ENCODE measurements around the gene ZNF688. TPM values are rescaled to one million over a fixed set of nuclear protein-coding genes. Genes with fewer than 3 reads are reported as not detected.
A peak's percentile ranks its signal among the peaks of the same experiment; 100 is the strongest.

ZNF688 gene
- total and polyA plus RNA-seq, 10 donors, result 10.7 to 43.5 (median 24.8) TPM

DNA sequence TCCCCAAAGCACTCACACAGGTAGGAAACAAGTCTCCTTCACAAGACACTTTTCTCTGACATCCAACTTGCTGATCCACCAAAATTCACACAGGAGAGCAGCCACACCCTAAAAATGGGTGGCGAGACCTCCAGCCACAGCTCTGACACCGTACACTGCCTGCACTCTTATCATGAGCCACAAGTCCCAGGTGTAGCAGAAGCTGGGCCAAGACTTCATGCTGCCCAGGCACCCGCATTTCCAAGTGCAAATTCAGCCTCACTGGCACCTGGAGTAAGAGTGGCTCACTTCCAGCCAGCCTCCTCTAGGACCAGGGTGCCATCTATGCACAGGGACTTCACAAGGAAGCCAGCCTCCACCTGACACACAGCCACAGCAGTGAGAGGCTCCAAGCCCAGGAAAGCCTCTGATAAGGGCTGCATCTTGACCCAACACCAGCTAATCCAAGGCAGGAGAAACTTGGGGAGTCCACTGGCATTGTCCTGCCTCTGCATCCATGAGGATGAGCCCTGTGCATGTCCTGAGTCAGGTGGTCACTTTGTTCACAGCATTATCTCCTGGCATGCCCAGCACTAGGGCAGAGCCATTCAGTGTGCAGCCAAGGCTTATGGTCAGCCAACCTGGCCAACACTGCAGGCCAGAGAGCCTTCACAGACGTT lies 42.6 kb downstream of the ZNF688 start:
- Histone ChIP-seq H3K27ac (peak overlapping the region in 4 of 8 donors; percentile 1 to 98 (median 96)), H3K27me3 (replicated peaks in 1 of 7) (no peaks in the 10 kb centered on the region), H3K4me1 (peaks cover 13 to 86% (median 46%) of the 10 kb centered on the region in 6 donors), H3K4me3 (no peak overlapping the region), H3K36me3 (peaks cover 0 to 43% (median 28%) of the 10 kb centered on the region in 6 donors), H3K9me3 (no peaks in the 10 kb centered on the region)
- intact Hi-C loops (cut with DNase I; ENCODE audit: low total_unique reads), result loop anchor here (10.0 kb wide), 1 partner anchor 84 kb away; the partner anchor contains the start of gene SEPHS2
- DNase-seq, result no peak
- TF ChIP-seq POLR2AphosphoS5 (IDR thresholded peaks at IDR 0.05), result peak in 2 of 3 donors; percentile 4 to 28
- TF ChIP-seq, protein P1, sequence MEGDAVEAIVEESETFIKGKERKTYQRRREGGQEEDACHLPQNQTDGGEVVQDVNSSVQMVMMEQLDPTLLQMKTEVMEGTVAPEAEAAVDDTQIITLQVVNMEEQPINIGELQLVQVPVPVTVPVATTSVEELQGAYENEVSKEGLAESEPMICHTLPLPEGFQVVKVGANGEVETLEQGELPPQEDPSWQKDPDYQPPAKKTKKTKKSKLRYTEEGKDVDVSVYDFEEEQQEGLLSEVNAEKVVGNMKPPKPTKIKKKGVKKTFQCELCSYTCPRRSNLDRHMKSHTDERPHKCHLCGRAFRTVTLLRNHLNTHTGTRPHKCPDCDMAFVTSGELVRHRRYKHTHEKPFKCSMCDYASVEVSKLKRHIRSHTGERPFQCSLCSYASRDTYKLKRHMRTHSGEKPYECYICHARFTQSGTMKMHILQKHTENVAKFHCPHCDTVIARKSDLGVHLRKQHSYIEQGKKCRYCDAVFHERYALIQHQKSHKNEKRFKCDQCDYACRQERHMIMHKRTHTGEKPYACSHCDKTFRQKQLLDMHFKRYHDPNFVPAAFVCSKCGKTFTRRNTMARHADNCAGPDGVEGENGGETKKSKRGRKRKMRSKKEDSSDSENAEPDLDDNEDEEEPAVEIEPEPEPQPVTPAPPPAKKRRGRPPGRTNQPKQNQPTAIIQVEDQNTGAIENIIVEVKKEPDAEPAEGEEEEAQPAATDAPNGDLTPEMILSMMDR (IDR thresholded peaks at IDR 0.05 in 8 of 11, conservative IDR thresholded peaks at IDR 0.05 in 3 of 11), result no peak
- WGBS, 5 donors, result 83 to 94% (median 84%) methylated on average over 4 of the region's 4 CpGs

DNA sequence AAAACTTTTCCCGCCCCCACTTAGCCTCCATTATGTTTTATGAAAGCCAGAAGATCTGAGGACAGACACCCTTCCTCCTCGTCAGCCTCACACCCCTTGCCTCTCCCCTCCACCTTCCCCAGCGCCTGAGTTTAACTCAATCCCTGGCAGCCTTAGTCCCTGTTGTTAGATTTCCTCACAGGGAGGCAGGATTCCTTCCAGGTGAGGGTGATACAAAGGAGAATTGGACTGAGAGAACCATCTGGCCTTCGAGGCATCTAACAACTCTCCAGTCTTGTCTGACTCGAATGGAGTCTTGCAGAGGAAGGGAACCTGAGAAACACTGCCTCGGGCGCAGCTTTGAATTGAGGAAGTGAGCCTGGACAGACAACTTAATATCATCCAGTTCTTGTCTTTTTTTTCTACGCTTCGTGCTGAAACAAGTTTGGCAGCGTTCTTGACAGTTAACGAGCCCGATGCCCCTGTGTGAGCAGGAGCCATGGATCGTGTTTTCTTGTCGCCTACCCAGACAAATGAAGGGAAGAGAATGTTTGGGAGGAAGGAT lies 43.8 kb downstream of the ZNF688 start:
- DNase-seq, result peak; percentile 85
- Histone ChIP-seq H3K4me1 (peaks cover 6 to 77% (median 34%) of the 10 kb centered on the region in 6 donors), H3K36me3 (peaks cover 0 to 39% (median 26%) of the 10 kb centered on the region in 6 donors), H3K27ac (peak overlapping the region; percentile 77 to 99 (median 97)), H3K27me3 (replicated peaks in 1 of 7) (no peaks in the 10 kb centered on the region), H3K4me3 (peak overlapping the region; percentile 47 to 96 (median 80)), H3K9me3 (no peaks in the 10 kb centered on the region)
- intact Hi-C loops (cut with DNase I; ENCODE audit: low total_unique reads), result loop anchor here (10.0 kb wide), 1 partner anchor 83 kb away; the partner anchor contains the start of gene SEPHS2
- TF ChIP-seq, protein P1 (IDR thresholded peaks at IDR 0.05 in 8 of 11, conservative IDR thresholded peaks at IDR 0.05 in 3 of 11), result no peak
- peak in 1 of 3 donors; percentile 22 for TF ChIP-seq POLR2A (IDR thresholded peaks at IDR 0.05)
- 9 to 12% (median 11%) methylated on average over 14 of the region's 14 CpGs for WGBS, 5 donors

DNA sequence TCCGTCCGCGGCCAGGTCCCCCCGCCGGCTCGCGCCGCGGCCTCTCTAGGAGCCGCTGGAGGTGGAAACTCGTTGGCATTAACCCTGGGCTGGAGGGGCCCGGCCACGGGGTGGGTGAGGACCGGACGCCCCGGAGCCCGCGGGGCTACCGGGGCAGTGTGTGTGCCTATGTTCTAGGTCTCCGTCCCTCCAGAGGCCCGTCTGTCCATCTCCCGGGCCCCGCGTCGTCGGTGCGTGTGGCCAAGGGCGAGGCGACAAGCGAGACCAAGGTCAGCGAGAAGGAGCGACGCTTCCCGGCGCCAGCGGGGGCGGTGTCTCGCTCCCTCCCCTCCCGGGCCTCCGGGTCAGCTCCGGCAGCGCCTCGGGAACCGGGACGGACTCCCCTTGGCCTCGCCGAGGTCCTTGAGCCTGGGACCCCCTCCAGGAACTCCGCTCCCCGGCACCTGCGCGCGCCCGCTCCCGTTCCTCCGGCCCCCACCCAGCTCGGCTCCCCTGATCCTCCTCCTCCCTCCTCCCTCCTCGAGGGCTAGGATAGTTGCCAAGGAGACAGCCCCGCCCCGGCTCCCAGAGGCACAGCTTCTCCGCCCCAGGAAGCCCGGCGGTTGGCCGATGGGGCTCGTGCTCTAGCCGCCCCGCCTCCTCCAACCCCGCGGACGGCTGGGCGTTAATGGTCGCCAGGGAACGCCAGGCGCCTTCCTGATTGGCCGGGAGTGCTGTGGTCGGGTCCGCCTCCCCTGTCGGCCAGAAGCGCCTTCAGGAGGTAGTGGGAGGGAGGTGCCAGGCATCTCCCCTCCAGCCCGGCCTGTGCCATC lies 44.5 kb downstream of the ZNF688 start:
- intact Hi-C loops (cut with DNase I; ENCODE audit: low total_unique reads), result loop anchor here (10.0 kb wide), 1 partner anchor 82 kb away; the partner anchor contains the start of gene SEPHS2
- peak overlapping the region; percentile 88 to 99 (median 97) for H3K27ac ChIP-seq
- 0 to 1% (median 1%) methylated on average over 37 to 79 of the region's 79 CpGs for WGBS, 5 donors

More for the DNA sequence above, 44.5 kb downstream of the ZNF688 start:
- Histone ChIP-seq H3K36me3 (peaks cover 0 to 37% (median 20%) of the 10 kb centered on the region in 6 donors), H3K4me1 (peaks cover 6 to 71% (median 32%) of the 10 kb centered on the region in 6 donors), H3K4me3 (peak overlapping the region; percentile 47 to 96 (median 80)), H3K27me3 (replicated peaks in 1 of 7) (no peaks in the 10 kb centered on the region), H3K9me3 (no peaks in the 10 kb centered on the region)
- TF ChIP-seq POLR2AphosphoS5 (IDR thresholded peaks at IDR 0.05) (peak; percentile 86 to 92 (median 91)), POLR2A (IDR thresholded peaks at IDR 0.05) (peak in 1 of 3 donors; percentile 44)
- TF ChIP-seq, protein P1 (IDR thresholded peaks at IDR 0.05 in 8 of 11, conservative IDR thresholded peaks at IDR 0.05 in 3 of 11), result peak; percentile 5 to 57 (median 24)
- DNase-seq, result peak; percentile 100

Measured in spleen (tissue), 11 donors.